ENCODE results near the gene ALPL. TPM values are rescaled to one million over a fixed set of nuclear protein-coding genes. Genes with fewer than 3 reads are reported as not detected.

ALPL gene
- total and polyA plus RNA-seq, 2 of the 4 experiments (the other 2 are of a cell fraction), result 0.54 to 2.2 TPM

- Histone ChIP-seq H3K9ac (ENCODE audit: low read depth, low read length) (no peak overlapping the region), H3K79me1 (ENCODE audit: low read depth in 1 of 2, low read length in 2 of 2) (no peaks in the 10 kb centered on the region), H2BK20ac (ENCODE audit: low read depth, low read length) (peak overlapping the region; percentile 1; the same call in 1 of the 2 replicates), H3K27me3 (ENCODE audit: control insufficient read depth, insufficient read depth, low read length) (no peaks in the 10 kb centered on the region; the same call in 1 of the 2 replicates), H3K18ac (ENCODE audit: low read depth, low read length) (no peak overlapping the region), H4K20me1 (ENCODE audit: insufficient read depth, low read length) (0 out of 2 replicates have a peak, but pooled peaks cover 3% of the 10 kb centered on the region), H3K9me1 (ENCODE audit: insufficient read depth, low read length) (no peaks in the 10 kb centered on the region), H3K27ac (ENCODE audit: insufficient read depth, low read length) (no peak overlapping the region), H2BK15ac (ENCODE audit: low read depth, low read length) (no peak overlapping the region), H2BK5ac (ENCODE audit: low read depth, low read length, poor library complexity, severe bottlenecking) (no peak overlapping the region), H2AK9ac (replicated peaks; ENCODE audit: low read depth, low read length, poor library complexity) (peak overlapping the region; percentile 29), H4K5ac (ENCODE audit: low read depth, low read length) (no peak overlapping the region), H2AFZ (replicated peaks; ENCODE audit: low read length, poor library complexity) (peak overlapping the region; percentile 54), H4K8ac (ENCODE audit: low read depth in 2 of 2, low read length in 2 of 2) (no peak overlapping the region), H3K4me1 (ENCODE audit: control insufficient read depth, insufficient read depth, low read length) (no peaks in the 10 kb centered on the region), H3K36me3 (ENCODE audit: control insufficient read depth, insufficient read depth, low read length) (no peaks in the 10 kb centered on the region), H2BK120ac (ENCODE audit: low read depth, low read length) (no peak overlapping the region), H3K9me3 (ENCODE audit: control insufficient read depth, insufficient read depth, low read length) (peaks cover 4% of the 10 kb centered on the region), H3K4me2 (ENCODE audit: low read depth, low read length) (no peak overlapping the region), H3K4me3 (ENCODE audit: insufficient read depth, low read depth, low read length) (no peak overlapping the region), H4K91ac (ENCODE audit: insufficient read depth, low read depth, low read length) (no peak overlapping the region), H3K23ac (ENCODE audit: low read depth, low read length) (no peak overlapping the region), H2AK5ac (ENCODE audit: low read depth, low read length) (peak overlapping the region; percentile 62; the same call in 1 of the 2 replicates), H3K4ac (ENCODE audit: low read depth, low read length) (no peak overlapping the region), H3K14ac (replicated peaks; ENCODE audit: low read depth, low read length) (no peak overlapping the region), H3K56ac (ENCODE audit: extremely low read depth, insufficient read depth, low read length) (no peak overlapping the region)
- ATAC-seq (ENCODE audit: low read depth) (peak; percentile 89), DNase-seq (peak; percentile 75)
- CTCF ChIA-PET, result interaction anchor here (2.3 kb wide), 1 partner anchor 203 kb away, joined by 7 read pairs; no protein-coding TSS in a partner anchor
- dilution Hi-C loops (cut with HindIII; ENCODE audit: low sequenced_read_pairs, unreplicated experiment) (no loop called here), intact Hi-C loops (cut with micrococcal nuclease) (loop anchor here (1.0 to 10.0 kb wide), 3 partner anchors 63 to 309 kb away; no protein-coding TSS in a partner anchor), in situ Hi-C loops (cut with MboI; ENCODE audit: low sequenced_read_pairs) (loop anchor here (5.0 kb wide), 1 partner anchor 202 kb away; no protein-coding TSS in a partner anchor)
- WGBS, 2 experiments (ENCODE audit: extremely low coverage in 2 of 2, insufficient read length in 1 of 2), result no CpG with 5 or more reads among the region's 11 CpGs
- POLR2A ChIA-PET (ENCODE audit: unreplicated experiment), result no interaction called here
- no TSS peak for BruUV-seq (replicated peaks)
- peak; percentile 82 for TF ChIP-seq SMC3 (IDR thresholded peaks at IDR 0.05; ENCODE audit: low read depth, low read length)
- no peak for TF ChIP-seq POLR2A (IDR thresholded peaks at IDR 0.05; ENCODE audit: low read depth, low read length)
- no peak for TF ChIP-seq CEBPB (IDR thresholded peaks at IDR 0.05; ENCODE audit: low read depth, low read length)
- TF ChIP-seq CTCF (conservative IDR thresholded peaks at IDR 0.05; ENCODE audit: low read depth, low read length), result peak; percentile 76
- no peak for TF ChIP-seq MAZ (IDR thresholded peaks at IDR 0.05; ENCODE audit: borderline replicate concordance, low read depth, low read length)
- TF ChIP-seq RAD21 (IDR thresholded peaks at IDR 0.05; ENCODE audit: low read length), result peak; percentile 83
Observed at GRCh38 chr1:21573971-21574465, 64.8 kb downstream of the ALPL start.

Data from IMR-90 (cell line).